ENCODE data around the gene CCT7. TPM values are rescaled to one million over a fixed set of nuclear protein-coding genes. Genes with fewer than 3 reads are reported as not detected.
A peak's percentile ranks its signal among the peaks of the same experiment; 100 is the strongest.
"Not testable (repeated sequence)": the region's sequence is repeated elsewhere in the genome, so short reads cannot be mapped to it uniquely, and the experiment has no call there.

CCT7 gene
- total RNA-seq, 1 donor from 2014 or later: 359 TPM

DNA sequence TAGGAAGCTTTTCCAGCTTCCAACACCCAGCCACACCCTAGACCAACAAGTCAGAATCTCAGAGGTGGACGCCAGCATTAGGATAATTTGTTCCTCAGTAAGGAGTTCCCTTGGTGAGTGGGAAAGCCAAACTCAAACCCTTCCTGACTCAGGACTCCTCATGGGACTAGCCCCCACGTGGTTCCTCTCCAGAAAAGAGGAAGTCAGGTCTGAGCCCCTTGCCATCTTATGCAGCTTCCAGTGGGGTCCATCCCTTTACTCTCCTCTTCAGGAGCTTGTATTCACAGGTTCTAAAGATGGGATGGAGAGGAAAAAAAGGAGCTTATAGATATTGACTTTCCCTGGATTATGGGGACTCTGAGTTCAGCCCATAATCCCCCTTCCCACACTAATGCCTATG is 46.6 kb upstream of the CCT7 start:
- FAIRE-seq (no peak), DNase-seq (ENCODE audit: low read depth) (no peak)
- Histone ChIP-seq H3K79me2 (ENCODE audit: insufficient read depth, low read length) (no peaks in the 10 kb centered on the region), H3K4me3 (ENCODE audit: insufficient read depth, low read depth, low read length) (no peak overlapping the region), H3K4me2 (ENCODE audit: low read length) (no peak overlapping the region), H3K9me3 (ENCODE audit: insufficient read depth, low read depth, low read length) (no peaks in the 10 kb centered on the region), H2AFZ (ENCODE audit: low read depth, low read length) (no peak overlapping the region), H3K9ac (ENCODE audit: low read length) (no peak overlapping the region), H3K27me3 (ENCODE audit: insufficient read depth, low read length) (peaks cover 33% of the 10 kb centered on the region), H4K20me1 (ENCODE audit: insufficient read depth, low read length) (no peaks in the 10 kb centered on the region), H3K36me3 (ENCODE audit: insufficient read depth, low read length) (no peaks in the 10 kb centered on the region), H3K27ac (ENCODE audit: low read depth, low read length) (no peak overlapping the region), H3K4me1 (ENCODE audit: insufficient read depth, low read length) (no peaks in the 10 kb centered on the region)
- Mint-ChIP-seq H3K36me3 (ENCODE audit: low read depth, unreplicated experiment) (no peaks in the 10 kb centered on the region), H3K27ac (ENCODE audit: unreplicated experiment) (no peak overlapping the region), H3K4me1 (ENCODE audit: low read depth, unreplicated experiment) (no peaks in the 10 kb centered on the region), H3K27me3 (ENCODE audit: low read depth, unreplicated experiment) (peaks cover 59% of the 10 kb centered on the region), H3K9me3 (ENCODE audit: unreplicated experiment) (peaks cover 4% of the 10 kb centered on the region), H3K4me3 (ENCODE audit: unreplicated experiment) (no peak overlapping the region)
- TF ChIP-seq EZH2 (IDR thresholded peaks at IDR 0.05; ENCODE audit: insufficient read depth, low read length): no peak
- TF ChIP-seq, protein P1, sequence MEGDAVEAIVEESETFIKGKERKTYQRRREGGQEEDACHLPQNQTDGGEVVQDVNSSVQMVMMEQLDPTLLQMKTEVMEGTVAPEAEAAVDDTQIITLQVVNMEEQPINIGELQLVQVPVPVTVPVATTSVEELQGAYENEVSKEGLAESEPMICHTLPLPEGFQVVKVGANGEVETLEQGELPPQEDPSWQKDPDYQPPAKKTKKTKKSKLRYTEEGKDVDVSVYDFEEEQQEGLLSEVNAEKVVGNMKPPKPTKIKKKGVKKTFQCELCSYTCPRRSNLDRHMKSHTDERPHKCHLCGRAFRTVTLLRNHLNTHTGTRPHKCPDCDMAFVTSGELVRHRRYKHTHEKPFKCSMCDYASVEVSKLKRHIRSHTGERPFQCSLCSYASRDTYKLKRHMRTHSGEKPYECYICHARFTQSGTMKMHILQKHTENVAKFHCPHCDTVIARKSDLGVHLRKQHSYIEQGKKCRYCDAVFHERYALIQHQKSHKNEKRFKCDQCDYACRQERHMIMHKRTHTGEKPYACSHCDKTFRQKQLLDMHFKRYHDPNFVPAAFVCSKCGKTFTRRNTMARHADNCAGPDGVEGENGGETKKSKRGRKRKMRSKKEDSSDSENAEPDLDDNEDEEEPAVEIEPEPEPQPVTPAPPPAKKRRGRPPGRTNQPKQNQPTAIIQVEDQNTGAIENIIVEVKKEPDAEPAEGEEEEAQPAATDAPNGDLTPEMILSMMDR (IDR thresholded peaks at IDR 0.05; ENCODE audit: insufficient read depth, low read depth, low read length): no peak

- H2AFZ ChIP-seq (ENCODE audit: low read depth, low read length): no peak overlapping the region
- H3K4me1 Mint-ChIP-seq (ENCODE audit: low read depth, unreplicated experiment): no peaks in the 10 kb centered on the region
- H3K27ac Mint-ChIP-seq (ENCODE audit: unreplicated experiment): no peak overlapping the region
- FAIRE-seq (no peak), DNase-seq (ENCODE audit: low read depth) (no peak)
- no peak overlapping the region for H3K4me2 ChIP-seq (ENCODE audit: low read length)
- TF ChIP-seq EZH2 (IDR thresholded peaks at IDR 0.05; ENCODE audit: insufficient read depth, low read length): no peak
- TF ChIP-seq, protein P1 (IDR thresholded peaks at IDR 0.05; ENCODE audit: insufficient read depth, low read depth, low read length): no peak
- H3K9ac ChIP-seq (ENCODE audit: low read length): no peak overlapping the region
- no peaks in the 10 kb centered on the region for H4K20me1 ChIP-seq (ENCODE audit: insufficient read depth, low read length)
- H3K36me3 Mint-ChIP-seq (ENCODE audit: low read depth, unreplicated experiment): no peaks in the 10 kb centered on the region
- H3K9me3 ChIP-seq (ENCODE audit: insufficient read depth, low read depth, low read length): no peaks in the 10 kb centered on the region
- no peak overlapping the region for H3K27ac ChIP-seq (ENCODE audit: low read depth, low read length)
- peaks cover 40% of the 10 kb centered on the region for H3K27me3 ChIP-seq (ENCODE audit: insufficient read depth, low read length)
- H3K4me3 Mint-ChIP-seq (ENCODE audit: unreplicated experiment): no peak overlapping the region
- no peaks in the 10 kb centered on the region for H3K4me1 ChIP-seq (ENCODE audit: insufficient read depth, low read length)
- no peaks in the 10 kb centered on the region for H3K79me2 ChIP-seq (ENCODE audit: insufficient read depth, low read length)
- H3K27me3 Mint-ChIP-seq (ENCODE audit: low read depth, unreplicated experiment): peaks cover 41% of the 10 kb centered on the region
- H3K4me3 ChIP-seq (ENCODE audit: insufficient read depth, low read depth, low read length): no peak overlapping the region
- H3K36me3 ChIP-seq (ENCODE audit: insufficient read depth, low read length): no peaks in the 10 kb centered on the region
- H3K9me3 Mint-ChIP-seq (ENCODE audit: unreplicated experiment): peaks cover 2% of the 10 kb centered on the region
These were observed 36.5 kb upstream of the CCT7 start for GRCh38 chr2:73197579-73197978.

- not testable (repeated sequence) for H3K9me3 ChIP-seq (ENCODE audit: insufficient read depth, low read depth, low read length); H3K4me3 ChIP-seq (ENCODE audit: insufficient read depth, low read depth, low read length); H2AFZ ChIP-seq (ENCODE audit: low read depth, low read length); H3K4me2 ChIP-seq (ENCODE audit: low read length); H3K79me2 ChIP-seq (ENCODE audit: insufficient read depth, low read length); H3K36me3 ChIP-seq (ENCODE audit: insufficient read depth, low read length); H3K4me1 ChIP-seq (ENCODE audit: insufficient read depth, low read length); H3K27ac ChIP-seq (ENCODE audit: low read depth, low read length); FAIRE-seq; H3K4me3 Mint-ChIP-seq (ENCODE audit: unreplicated experiment); H3K4me1 Mint-ChIP-seq (ENCODE audit: low read depth, unreplicated experiment); H3K9me3 Mint-ChIP-seq (ENCODE audit: unreplicated experiment); H3K36me3 Mint-ChIP-seq (ENCODE audit: low read depth, unreplicated experiment); H4K20me1 ChIP-seq (ENCODE audit: insufficient read depth, low read length); H3K9ac ChIP-seq (ENCODE audit: low read length); DNase-seq (ENCODE audit: low read depth)
- H3K27me3 Mint-ChIP-seq (ENCODE audit: low read depth, unreplicated experiment): peaks cover 57% of the 10 kb centered on the region
- H3K27me3 ChIP-seq (ENCODE audit: insufficient read depth, low read length): peaks cover 62% of the 10 kb centered on the region
- peak overlapping the region; percentile 62 for H3K27ac Mint-ChIP-seq (ENCODE audit: unreplicated experiment)
These were observed 33.8 kb upstream of the CCT7 start for GRCh38 chr2:73200281-73200680.

Data from astrocyte (in vitro differentiated cells and primary cell).